ENCODE results near the gene ZIC5. TPM values are rescaled to one million over a fixed set of nuclear protein-coding genes. Genes with fewer than 3 reads are reported as not detected.

The ZIC5 gene
- total RNA-seq, 2 donors from 2014 or later: 0.09 to 0.45 TPM

GRCh38 chr13:99986741-99987140, 15.2 kb upstream of the ZIC5 start:
- Histone ChIP-seq H3K4me1 (replicated peaks) (no peaks in the 10 kb centered on the region), H3K27ac (no peak overlapping the region), H3K36me3 (no peaks in the 10 kb centered on the region), H3K27me3 (replicated peaks; ENCODE audit: insufficient read depth) (peaks cover 85% of the 10 kb centered on the region), H3K4me3 (no peak overlapping the region), H3K9me3 (no peaks in the 10 kb centered on the region)
- DNase-seq (ENCODE audit: low spot score): no peak
- whole genome bisulfite sequencing: 20% methylated on average over 8 of the region's 8 CpGs
- no peak for TF ChIP-seq POLR2AphosphoS5 (IDR thresholded peaks at IDR 0.05)
- TF ChIP-seq CTCF (IDR thresholded peaks at IDR 0.05): no peak
- TF ChIP-seq POLR2A (IDR thresholded peaks at IDR 0.05): no peak
- intact Hi-C loops (cut with DNase I): no loop called here

GRCh38 chr13:99985886-99986527, 14.4 kb upstream of the ZIC5 start:
- Histone ChIP-seq H3K4me1 (replicated peaks) (peaks cover 3% of the 10 kb centered on the region), H3K4me3 (no peak overlapping the region), H3K27me3 (replicated peaks; ENCODE audit: insufficient read depth) (peaks cover 78% of the 10 kb centered on the region), H3K9me3 (no peaks in the 10 kb centered on the region), H3K27ac (no peak overlapping the region), H3K36me3 (no peaks in the 10 kb centered on the region)
- WGBS: 28% methylated on average over 15 of the region's 15 CpGs
- intact Hi-C loops (cut with DNase I): no loop called here
- no peak for TF ChIP-seq POLR2A (IDR thresholded peaks at IDR 0.05)
- no peak for TF ChIP-seq POLR2AphosphoS5 (IDR thresholded peaks at IDR 0.05)
- no peak for TF ChIP-seq CTCF (IDR thresholded peaks at IDR 0.05)
- DNase-seq (ENCODE audit: low spot score): no peak

GRCh38 chr13:99985241-99985874, 13.8 kb upstream of the ZIC5 start:
- no peaks in the 10 kb centered on the region for H3K36me3 ChIP-seq
- H3K27ac ChIP-seq: no peak overlapping the region
- peaks cover 71% of the 10 kb centered on the region for H3K27me3 ChIP-seq (replicated peaks; ENCODE audit: insufficient read depth)
- DNase-seq (ENCODE audit: low spot score): no peak
- H3K4me3 ChIP-seq: no peak overlapping the region
- no peak for TF ChIP-seq CTCF (IDR thresholded peaks at IDR 0.05)
- TF ChIP-seq POLR2AphosphoS5 (IDR thresholded peaks at IDR 0.05): no peak
- no peak for TF ChIP-seq POLR2A (IDR thresholded peaks at IDR 0.05)
- peaks cover 7% of the 10 kb centered on the region for H3K4me1 ChIP-seq (replicated peaks)
- intact Hi-C loops (cut with DNase I): no loop called here
- H3K9me3 ChIP-seq: no peaks in the 10 kb centered on the region
- WGBS: 2% methylated on average over 52 of the region's 55 CpGs

- Histone ChIP-seq H3K9me3 (no peaks in the 10 kb centered on the region), H3K36me3 (no peaks in the 10 kb centered on the region), H3K27me3 (replicated peaks; ENCODE audit: insufficient read depth) (peaks cover 67% of the 10 kb centered on the region), H3K4me1 (replicated peaks) (peaks cover 11% of the 10 kb centered on the region), H3K27ac (no peak overlapping the region), H3K4me3 (no peak overlapping the region)
- DNase-seq (ENCODE audit: low spot score): no peak
- intact Hi-C loops (cut with DNase I): no loop called here
- WGBS: 8% methylated on average over 43 of the region's 44 CpGs
- TF ChIP-seq POLR2A (IDR thresholded peaks at IDR 0.05) (no peak), CTCF (IDR thresholded peaks at IDR 0.05) (no peak), POLR2AphosphoS5 (IDR thresholded peaks at IDR 0.05) (no peak)
Observed at GRCh38 chr13:99984461-99985240, 13.1 kb upstream of the ZIC5 start.

Data from prostate gland (tissue), 2 donors.